ENCODE measurements around the gene TTBK1.

TTBK1 gene

GRCh38 chr6:43331470-43331869, 88.2 kb downstream of the TTBK1 start:
- H3K4me3 ChIP-seq (ENCODE audit: low read depth, low read length): no peak overlapping the region
- DNase-seq (ENCODE audit: low read depth): no peak
- TF ChIP-seq CTCF (IDR thresholded peaks at IDR 0.05; ENCODE audit: low read depth, low read length, missing control alignments): no peak
- in situ Hi-C loops (cut with HindIII; ENCODE audit: low sequenced_read_pairs): no loop called here

- in situ Hi-C loops (cut with HindIII; ENCODE audit: low sequenced_read_pairs): no loop called here
- TF ChIP-seq CTCF (IDR thresholded peaks at IDR 0.05; ENCODE audit: low read depth, low read length, missing control alignments): no peak
- no peak for DNase-seq (ENCODE audit: low read depth)
- no peak overlapping the region for H3K4me3 ChIP-seq (ENCODE audit: low read depth, low read length)
Measured at GRCh38 chr6:43331891-43332290, 88.6 kb downstream of the TTBK1 start.

GRCh38 chr6:43334466-43335095, 91.3 kb downstream of the TTBK1 start:
- peak; percentile 58 for TF ChIP-seq CTCF (IDR thresholded peaks at IDR 0.05; ENCODE audit: low read depth, low read length, missing control alignments)
- DNase-seq (ENCODE audit: low read depth): peak; percentile 54
- H3K4me3 ChIP-seq (ENCODE audit: low read depth, low read length): no peak overlapping the region
- in situ Hi-C loops (cut with HindIII; ENCODE audit: low sequenced_read_pairs): no loop called here

GRCh38 chr6:43335469-43335868, 92.2 kb downstream of the TTBK1 start:
- in situ Hi-C loops (cut with HindIII; ENCODE audit: low sequenced_read_pairs): no loop called here
- DNase-seq (ENCODE audit: low read depth): no peak
- no peak for TF ChIP-seq CTCF (IDR thresholded peaks at IDR 0.05; ENCODE audit: low read depth, low read length, missing control alignments)
- no peak overlapping the region for H3K4me3 ChIP-seq (ENCODE audit: low read depth, low read length)

- in situ Hi-C loops (cut with HindIII; ENCODE audit: low sequenced_read_pairs): no loop called here
- no peak for TF ChIP-seq CTCF (IDR thresholded peaks at IDR 0.05; ENCODE audit: low read depth, low read length, missing control alignments)
- DNase-seq (ENCODE audit: low read depth): no peak
Measured at GRCh38 chr6:43336382-43336781, 93.1 kb downstream of the TTBK1 start.

More at GRCh38 chr6:43336382-43336781, 93.1 kb downstream of the TTBK1 start:
- no peak overlapping the region for H3K4me3 ChIP-seq (ENCODE audit: low read depth, low read length)
